CD4-positive, alpha-beta T cell treated with Interferon gamma for 1 hour (primary cell): ENCODE data around the gene OSR1.
"Not testable (repeated sequence)": the region's sequence is repeated elsewhere in the genome, so short reads cannot be mapped to it uniquely, and the experiment has no call there.

Source experiments
- DNase-seq: peaks from one replicate; pipeline ENCODE4 v3.0.0-alpha.2; 2020

The OSR1 gene

DNA sequence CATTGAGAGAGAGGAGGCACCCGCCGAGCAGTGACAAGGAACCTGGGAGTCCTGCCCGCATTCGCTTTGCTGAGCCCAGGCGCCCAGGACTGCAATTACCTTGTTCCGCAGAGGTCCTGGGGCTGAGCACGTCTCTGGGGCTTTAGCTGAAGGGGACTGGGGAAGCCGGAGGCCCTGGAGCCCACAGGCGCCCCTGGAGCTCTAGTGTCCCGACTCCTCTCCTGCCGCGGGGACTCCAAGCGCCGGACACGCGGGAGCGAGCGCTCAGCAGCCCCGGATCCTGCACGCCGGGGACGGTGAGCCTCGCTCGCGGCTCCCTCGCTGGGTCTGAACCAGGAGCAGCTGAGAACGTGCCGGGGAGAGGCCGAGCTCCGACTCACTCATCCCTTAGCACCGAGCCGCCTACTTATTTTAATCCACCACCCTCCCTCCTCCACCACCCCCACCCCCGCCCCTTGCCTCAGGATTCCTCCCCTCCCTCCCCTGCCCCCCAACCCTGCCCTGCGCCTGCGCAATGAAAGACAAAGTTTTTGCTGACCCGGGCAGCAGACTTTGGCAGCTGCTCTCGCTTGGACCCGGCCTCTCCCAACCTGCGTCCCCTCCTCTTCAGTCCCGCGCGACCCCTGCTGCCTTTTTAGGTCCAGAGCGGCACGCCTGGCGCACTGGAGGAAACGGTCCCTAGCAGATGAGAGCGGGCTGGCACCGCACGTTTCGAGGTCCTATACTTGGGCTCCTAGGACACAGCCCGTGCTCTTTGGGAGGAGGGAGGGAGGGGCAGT lies at the start of gene OSR1:
Gene OSR1 (minus strand): TSS at position 382 of the 779 bp plus-strand sequence. CDS start 4,818 bp downstream, outside the sequence.
- no peak for DNase-seq

DNA sequence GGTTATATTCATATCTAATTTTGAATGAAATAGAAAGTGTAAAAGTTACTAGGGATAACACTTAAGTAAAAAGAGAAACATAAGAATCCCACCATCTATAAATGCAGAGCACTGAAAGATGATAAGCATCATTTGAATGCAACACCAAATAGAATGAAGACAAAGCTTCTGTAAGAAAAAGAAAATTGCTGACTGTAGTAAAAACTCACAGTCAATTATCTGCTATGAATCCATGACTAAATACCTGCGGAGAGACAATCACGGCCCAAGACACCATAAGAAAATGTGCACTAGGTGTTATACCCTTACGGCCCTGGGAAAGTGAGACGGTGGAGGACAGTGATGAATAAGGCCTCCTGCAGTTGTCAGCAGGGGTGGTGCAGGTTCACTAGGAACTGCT lies 45.4 kb upstream of the OSR1 start:
- DNase-seq: no peak

DNA sequence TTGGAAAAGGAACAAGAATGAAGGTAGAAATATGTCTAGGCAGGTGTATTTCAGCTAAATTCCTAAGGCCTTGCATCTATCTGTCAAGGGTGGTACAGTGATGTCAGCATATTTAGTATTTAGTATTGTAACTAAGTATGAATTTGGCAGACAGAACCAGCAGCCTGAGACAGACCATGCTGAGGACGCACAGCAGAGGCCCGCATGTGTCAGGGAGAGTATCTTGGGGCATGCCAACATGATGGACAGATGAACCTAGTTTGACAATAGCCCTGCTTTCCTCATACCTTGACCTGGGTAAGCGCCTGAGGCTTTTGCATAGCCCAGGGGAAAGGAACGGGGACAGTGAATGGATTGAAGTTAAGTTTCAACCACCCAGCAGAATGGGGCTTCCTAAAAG lies 33.8 kb upstream of the OSR1 start:
- DNase-seq: no peak

DNA sequence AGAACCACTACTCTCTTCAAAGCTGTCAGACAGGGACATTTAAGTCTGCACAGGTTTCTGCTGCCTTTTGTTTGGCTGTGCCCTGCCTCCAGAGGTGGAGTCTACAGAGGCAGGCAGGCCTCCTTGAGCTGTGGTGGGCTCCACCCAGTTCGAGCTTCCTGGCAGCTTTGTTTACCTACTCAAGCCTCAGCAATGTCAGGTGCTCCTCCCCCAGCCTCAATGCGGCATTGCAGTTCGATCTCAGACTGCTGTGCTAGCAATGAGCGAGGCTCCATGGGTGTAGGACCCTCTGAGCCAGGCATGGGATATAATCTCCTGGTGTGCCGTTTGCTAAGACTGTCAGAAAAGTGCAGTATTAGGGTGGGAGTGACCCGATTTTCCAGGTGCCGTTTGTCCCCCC lies 31.0 kb upstream of the OSR1 start:
- DNase-seq: not testable (repeated sequence)

DNA sequence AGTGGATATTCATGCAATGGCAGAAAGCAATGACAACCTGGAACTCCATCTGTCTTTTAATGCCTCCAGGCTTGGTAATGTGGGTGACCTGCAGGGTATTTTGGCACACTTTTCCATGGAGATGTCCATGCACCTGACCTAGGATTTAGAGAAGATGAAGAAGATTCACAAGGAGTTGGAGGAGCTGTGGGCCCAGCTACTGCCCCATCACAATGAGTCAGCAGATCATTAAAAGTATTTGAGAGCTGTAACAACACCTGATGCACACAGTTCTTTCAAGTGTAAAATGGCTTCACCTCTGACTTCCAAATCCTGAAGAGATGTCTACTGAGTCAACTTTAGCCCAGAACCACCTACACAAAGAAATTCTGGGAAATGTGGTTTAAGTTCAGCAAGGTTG lies 22.1 kb upstream of the OSR1 start:
- DNase-seq: no peak

DNA sequence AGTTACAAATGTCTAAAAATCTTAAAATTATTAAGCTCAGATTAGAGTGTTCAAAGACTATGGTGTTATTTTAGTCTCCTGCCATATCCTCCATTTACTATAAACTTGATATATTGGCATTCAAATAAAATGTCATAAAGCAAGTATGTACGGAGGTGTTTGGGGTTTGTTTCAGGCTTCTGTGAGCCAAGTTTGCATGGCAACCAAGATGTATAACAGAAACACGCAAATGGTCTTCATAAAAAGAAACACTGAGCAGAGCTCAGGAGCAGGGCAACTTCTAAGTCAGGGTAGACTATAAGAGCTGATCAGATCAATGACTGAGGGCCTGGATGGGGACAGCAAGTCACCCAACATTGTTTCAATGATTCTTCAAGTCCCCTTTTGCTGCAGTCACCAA lies 20.5 kb upstream of the OSR1 start:
- no peak for DNase-seq

DNA sequence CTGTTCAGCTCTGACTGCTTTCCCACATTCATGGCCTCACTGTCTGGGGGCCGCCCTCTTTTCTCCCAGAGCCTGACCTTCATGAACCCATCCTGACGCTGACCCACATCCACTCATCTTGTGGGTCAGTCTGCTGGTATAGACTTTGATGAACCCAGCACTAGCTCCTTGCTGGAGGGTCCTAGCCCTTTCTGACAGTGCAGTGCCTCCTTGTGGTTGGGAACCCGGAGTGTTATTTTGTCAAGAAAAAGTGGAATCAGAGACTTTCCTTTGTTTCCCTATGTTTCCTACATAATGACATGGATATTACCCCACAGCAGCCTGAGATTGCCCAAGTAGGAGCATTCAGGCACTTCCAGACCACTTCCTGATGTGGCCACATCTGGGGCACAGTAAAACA lies 19.3 kb upstream of the OSR1 start:
- DNase-seq: no peak

DNA sequence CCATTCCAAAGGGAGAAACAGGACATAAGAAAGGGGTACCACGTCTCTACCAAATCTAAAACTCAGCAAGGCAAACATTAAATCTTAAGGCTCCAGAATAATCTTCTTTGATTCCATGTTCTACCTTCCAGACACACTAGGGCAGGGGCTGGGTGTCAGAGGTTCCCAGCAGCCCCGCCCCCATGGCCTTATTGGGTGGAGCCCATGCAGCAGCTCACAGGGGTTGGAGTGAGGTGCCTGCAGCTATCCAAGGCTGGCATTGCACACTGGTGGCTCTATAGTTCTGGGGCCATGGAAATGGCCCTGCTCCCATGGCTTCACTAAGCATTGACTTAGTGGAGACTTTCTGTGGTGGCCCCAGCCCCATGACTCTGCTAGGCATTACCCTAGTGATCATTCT lies 14.9 kb upstream of the OSR1 start:
- no peak for DNase-seq

DNA sequence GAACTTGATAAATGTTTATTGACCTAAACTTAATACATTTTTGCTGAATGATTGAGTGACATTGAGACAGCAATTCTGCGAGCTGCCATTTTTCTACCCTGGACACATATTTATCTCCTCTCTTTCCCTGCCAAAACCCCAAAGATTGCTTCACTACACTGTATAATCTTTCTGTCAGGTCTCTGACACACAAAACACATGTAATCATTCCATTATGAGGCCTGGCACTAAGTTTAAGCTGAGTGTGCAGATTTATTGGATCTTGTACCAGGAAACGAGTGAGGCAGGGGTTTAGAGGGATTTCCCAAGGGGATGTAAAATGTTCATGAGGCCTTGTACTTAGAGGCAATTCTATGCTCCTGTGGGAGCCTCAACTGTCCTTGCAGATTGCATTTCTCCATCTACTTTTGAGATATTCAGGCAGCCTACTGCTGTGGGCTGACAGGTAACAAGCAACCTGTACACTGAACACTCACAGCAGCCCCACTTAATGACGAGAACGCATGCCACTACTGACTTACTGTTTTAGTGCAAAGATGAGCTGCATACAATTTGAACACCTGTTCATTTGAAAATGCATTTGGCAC lies 13.7 kb upstream of the OSR1 start:
- no peak for DNase-seq

DNA sequence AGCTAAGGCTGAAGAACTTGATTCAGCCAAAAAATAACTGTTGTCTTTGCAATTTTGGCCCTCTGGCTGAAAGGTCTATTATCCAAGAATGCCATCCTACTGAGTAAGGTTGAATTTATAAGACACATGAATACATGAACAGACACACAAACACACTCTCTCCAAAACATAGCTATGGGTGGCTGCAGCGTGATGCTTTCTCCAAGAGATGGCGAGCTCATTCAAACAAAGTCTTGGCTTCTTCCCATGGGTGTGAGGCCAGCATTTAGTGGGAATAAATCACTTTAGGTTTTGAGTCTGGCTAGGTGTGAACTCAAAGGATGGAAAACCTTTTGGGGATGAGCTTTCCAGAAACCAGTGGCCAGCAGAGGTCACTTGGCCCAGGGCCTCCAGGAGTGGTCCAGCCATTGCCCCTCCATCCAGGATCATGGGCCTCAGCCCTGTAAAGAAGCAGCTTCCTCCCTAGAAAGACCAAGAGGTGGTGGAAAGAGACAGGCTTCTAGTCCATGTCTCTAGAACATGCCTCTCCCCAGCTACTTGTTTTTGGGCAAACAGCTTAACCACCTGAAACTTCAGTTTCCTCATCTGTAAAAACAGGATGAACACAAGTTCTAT lies 11.0 kb upstream of the OSR1 start:
- no peak for DNase-seq

DNA sequence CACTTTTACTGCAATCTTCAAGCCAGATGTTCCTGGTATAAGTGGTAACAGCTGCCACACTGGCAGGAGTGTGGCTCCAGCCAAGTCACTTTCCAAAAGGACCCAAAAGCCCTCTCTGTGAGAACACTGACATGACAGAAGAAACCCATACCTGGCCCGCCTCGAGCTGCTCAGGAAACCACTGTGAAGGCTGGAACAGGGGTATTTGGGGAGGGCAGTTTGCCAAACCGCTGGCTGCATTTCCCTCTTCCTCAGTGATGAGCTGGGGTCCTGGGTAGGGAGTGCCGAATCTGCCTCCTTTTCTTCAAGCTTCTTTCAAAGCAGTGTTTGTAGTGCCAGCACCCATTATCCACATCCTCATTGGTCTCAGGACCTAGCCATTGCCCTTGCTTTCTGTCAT lies 10.3 kb upstream of the OSR1 start:
- no peak for DNase-seq

DNA sequence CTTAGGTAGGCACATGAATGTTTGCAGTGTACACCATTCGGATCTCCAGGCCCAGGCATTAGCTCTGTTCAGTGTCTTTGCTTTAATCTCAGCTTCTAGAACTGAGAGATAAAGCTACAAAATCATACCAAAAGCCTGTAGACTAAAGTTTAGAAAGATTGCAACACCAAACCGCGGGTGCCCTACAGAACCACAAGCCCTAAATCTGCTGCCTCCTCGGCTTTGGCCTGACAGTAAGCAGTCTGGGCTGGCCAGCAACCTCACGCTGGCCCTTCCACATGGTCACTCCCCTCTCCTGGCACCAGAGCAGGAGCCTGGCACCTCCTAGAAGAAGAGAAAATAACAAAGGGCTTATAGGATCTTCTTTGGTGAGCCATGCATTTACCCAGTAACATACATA lies 8.9 kb upstream of the OSR1 start:
- no peak for DNase-seq

DNA sequence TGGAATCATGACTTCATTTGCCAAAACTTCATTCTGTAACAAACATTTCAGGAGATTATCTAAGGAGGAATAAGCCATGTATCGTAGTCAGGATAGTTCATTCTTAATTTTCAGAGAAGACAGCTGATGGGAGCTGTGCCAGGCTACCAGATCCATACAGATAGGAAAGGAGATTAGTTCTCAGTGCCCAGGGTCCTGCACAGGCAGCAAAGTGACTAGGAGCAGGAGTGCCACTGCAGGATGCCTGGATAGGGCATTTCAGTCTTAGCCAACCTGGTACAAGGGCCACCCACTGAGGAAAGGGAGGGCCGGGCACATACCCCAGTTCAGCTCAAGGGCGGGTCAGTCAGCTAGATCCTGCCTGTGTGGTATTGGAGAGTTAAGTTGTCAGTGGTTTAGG lies 6.7 kb upstream of the OSR1 start:
- DNase-seq: no peak

DNA sequence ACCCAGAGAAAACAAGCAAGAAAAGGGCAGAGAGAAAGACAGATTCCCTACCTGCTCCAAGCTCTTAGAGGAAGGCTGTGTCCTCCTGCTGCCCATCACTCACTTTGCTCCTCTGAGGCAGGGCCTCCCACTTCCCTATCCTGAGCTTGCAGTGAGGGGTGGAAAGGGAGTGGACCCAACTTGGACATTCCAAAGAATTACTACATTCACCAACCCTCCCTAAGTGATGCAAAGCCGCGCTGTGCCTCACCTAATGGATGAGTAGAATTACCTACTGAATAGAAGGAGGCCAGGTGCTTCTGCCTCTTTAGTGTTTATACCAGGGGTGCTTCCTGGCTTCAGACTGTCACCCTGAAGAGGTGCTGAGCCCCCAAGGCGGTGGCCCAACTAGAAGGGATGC lies 5.6 kb upstream of the OSR1 start:
- no peak for DNase-seq

DNA sequence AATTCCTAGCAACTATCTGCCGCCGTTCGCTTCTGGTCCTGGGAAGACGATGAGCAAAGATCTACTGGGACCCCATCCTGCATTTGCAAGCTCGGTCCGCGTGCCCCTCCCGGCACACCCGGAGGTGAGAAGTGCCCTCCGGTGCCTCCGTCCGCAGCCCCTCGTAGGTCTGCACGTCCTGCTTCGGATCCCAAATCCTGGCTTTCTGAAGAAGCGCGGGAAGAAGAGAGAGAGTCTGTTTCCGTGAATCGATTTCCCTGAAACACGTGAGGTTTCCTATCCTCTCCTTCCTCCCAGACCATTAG lies 5.0 kb upstream of the OSR1 start:
- no peak for DNase-seq

DNA sequence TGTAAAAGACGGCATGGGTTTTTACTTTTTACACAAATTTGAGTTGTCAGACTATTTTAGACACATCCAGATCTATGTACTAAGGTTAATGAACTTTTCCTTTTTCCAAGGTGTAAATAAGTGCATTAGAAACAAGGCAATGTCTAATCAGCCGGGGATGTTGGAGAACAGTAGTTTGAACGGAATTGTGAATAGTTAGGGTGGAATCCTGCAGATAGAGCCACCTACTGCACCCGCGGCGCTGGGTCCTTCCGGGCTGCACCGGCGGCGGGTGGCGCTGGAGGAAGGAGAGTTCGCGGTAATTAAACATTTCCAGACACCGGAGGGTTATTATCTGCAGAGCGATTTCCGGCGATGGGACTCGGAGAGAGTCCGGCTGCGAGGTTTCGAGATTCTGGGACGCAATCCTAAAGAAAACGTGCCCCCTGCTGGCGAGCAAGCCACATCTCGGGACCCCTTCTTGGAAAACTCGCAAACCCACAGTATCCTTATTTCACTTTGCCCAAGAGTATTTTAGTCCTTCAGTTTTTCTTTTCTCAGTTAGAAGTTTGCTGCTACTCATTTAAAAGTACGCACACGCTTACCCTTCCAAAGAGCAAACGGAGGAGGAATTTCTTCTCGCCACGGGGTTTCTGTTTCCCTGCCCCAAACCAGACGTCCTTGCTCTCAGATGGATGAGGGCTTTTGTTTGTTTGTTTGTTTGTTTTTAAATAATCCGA lies 4.5 kb upstream of the OSR1 start:
- peak; percentile 25 for DNase-seq

DNA sequence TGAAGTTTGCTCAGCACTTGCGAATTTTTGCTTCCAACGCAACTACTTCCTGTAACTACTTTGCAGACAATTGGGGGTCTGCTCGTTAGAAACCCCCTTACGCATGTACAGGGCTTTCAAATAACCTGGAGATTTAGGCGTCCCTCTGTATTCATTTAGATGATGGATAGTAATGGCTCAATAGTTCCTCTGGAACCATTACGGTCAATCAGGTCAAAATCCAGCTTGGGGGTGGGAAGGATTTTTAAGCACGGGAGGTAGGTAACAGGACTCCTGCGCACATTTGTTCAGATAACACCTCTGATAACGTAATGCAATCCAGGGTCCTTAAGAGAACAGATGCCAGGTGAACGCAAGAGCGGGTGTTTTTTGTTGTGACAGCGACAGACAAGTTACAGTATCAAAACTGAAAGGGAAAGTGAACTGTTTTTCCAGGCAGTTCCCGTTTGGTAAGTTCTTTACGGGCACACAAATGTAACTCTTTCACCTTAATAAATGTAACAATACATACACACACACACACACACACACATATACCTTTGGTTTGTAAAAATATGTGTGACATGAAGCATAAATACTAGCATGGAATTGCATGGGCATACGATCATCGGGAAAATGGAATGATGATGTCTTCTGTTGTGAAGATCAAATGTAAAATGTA lies 3.8 kb upstream of the OSR1 start:
- DNase-seq: peak; percentile 21

DNA sequence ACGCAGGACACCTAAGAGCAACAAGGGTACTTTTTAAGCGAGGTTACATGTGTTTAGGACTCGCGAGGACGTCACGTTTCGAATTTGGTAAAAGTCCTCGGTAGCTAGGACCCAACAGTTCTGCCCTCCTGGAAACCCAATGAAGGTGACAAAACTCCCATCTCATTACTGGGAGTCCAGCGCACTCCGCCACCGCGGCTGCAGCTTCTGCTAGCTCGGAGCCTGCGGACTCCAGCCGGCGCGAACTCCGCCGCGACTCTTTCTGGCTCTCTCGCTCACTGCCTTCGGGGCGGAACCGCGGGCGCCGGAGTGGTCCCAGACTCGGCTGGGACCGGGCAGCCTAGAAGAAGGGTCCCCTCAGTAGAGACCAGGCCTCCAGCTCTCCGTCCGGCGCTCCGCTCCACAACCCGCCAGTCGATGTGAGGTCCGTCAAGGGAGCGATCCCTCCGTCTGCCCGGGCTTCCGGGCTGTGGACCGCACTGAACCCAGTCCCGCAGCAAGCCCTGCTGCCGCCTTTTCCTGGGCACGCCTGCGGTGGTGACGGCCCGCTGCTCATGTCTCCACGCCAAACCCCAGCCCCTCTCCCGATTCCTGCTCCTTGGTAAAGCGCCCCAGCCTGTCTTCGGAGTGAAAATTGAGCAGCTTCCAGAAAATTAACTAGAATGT lies 3.0 kb upstream of the OSR1 start:
- no peak for DNase-seq

DNA sequence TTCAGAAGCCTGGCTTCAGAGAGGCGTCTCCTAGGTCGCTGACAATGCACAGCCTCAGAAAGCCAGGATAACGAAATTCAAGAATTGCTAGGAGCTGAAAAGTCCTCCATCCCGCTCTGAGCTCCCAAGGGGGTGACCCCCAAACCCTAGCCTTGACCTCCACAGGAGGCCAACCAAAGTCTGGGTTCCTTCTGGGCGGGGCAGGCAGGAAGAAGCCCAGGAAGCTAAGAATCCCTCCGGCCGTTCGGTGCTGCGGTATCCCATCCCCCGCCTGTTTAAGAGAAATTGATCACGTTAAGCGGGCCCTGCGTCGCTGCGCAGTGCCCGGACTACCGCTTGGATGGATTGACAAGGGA lies 2.5 kb upstream of the OSR1 start:
- no peak for DNase-seq

DNA sequence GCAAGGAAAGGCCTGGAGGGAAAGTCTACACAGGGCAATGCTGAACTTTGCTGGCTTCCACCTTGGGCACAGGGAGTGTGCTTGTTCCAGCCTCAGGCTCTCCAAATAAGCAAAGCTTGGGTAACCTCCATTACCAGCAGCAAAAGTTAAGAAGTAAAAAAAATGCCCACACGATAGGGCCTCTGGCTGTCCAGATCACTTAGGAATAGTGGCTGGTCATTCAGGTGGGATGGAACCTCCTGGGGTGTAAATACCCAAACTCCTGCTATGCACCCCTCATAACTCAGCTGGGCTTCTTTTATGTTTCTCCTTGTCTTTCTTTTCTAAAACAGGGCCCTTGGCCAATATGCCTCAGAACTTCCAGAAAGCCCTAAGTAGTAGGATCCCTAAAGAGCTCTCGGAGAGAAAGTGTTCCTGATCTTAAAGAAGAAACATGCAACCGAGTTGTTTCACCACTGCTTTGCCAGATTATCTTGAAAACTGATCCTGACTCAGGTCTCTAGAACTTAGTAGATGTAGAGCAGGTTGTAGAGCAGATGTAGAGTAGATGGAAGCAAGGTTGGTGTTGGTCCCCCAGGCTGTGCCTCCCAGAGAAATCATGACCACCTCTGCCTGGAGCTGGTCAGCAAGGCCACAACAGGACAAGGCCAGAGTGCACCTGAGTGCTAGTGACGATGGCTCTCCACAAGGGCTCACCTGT lies 2.0 kb upstream of the OSR1 start:
- no peak for DNase-seq

DNA sequence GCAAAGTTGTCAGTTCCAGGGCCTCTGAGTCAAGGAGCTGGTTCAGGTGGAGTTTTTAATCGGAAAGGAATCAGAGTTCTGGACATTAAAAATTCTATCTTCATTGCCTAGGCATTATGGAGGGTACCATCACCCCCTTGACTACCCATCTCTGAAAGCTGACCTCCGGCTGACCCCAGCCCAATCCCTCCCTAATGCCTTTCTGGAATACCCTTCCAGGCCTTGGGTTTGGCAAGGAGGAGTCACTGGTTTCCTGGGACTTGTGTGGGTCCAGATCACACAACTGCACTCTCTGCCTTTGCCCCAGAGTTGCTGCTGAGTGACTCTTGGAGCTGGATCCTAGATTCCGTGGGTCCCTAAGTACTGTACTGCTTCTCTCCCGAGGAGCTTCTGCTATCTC lies 1.0 kb upstream of the OSR1 start:
- DNase-seq: no peak

DNA sequence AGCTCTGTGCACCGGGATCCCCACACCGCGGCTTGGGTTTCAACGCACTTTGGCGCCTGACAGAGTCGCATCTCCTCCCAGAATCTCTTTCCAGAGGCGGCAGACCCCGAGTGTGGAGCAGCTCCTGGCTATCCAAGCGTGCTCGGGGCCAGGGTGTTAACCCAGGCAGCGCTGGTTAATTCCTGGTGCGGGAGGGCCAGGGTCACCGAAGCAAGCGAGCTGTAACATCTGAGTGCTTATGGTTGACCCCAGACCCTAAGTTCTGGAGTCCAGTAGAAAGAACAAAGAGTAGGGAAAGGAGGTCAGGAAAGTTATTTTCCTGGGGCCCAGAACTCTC lies 566 bp upstream of the OSR1 start:
- no peak for DNase-seq
